NCI-H82 (cell line): ENCODE data around the gene DERL2.

Source experiments
- DNase-seq: peaks from one replicate; lab custom pipeline; 2025; lab: John Stamatoyannopoulos, UW

Gene DERL2

DNA sequence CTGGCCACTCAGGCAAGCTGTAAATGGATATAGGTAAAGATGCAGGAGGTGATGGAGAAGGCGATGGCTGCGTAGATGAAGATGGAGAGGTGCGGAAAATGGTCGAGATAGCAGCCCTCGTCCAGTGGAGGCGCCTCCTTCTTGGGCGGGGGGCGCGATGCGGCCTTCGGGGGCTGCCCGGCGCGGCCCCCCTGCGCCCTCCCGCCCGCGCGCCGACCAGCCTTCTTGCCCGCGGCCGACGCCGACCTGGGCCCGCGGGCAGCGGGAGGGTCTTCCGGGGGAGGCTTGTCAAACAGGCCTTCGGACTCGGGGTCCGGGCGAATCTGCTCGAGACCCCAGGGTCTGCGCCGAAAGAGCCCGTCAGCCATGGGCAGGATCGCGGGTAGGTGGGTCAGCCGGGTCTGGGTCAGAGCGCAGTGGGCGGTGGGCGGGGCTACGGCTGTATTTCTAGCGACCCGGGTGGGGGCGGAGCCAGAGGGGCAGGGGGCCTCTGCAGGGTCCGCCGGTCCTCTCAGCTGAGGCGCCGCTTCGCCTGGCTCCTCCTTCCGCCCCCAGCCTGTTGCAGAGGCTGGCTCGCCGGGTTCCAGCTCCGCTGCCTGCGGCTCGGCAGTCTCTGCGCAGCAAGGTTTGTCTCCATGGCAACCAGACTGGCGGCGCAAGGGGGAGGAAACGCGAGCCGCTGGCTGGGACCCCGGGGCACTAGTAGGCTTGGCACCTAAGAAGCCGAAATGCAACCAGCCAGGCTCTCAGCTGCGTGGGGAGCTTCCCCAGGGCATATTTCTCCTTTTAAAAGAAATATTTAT lies 14.8 kb upstream of the DERL2 start:
- DNase-seq: peak; percentile 97

- DNase-seq: no peak
These were observed 14.2 kb upstream of the DERL2 start for GRCh38 chr17:5500247-5500588.

- peak; percentile 54 for DNase-seq
These were observed 13.7 kb upstream of the DERL2 start for GRCh38 chr17:5499476-5500231.

- no peak for DNase-seq
These were observed 7.0 kb upstream of the DERL2 start for GRCh38 chr17:5492970-5493369.

- no peak for DNase-seq
These were observed 2.8 kb upstream of the DERL2 start for GRCh38 chr17:5488752-5489151.

DNA sequence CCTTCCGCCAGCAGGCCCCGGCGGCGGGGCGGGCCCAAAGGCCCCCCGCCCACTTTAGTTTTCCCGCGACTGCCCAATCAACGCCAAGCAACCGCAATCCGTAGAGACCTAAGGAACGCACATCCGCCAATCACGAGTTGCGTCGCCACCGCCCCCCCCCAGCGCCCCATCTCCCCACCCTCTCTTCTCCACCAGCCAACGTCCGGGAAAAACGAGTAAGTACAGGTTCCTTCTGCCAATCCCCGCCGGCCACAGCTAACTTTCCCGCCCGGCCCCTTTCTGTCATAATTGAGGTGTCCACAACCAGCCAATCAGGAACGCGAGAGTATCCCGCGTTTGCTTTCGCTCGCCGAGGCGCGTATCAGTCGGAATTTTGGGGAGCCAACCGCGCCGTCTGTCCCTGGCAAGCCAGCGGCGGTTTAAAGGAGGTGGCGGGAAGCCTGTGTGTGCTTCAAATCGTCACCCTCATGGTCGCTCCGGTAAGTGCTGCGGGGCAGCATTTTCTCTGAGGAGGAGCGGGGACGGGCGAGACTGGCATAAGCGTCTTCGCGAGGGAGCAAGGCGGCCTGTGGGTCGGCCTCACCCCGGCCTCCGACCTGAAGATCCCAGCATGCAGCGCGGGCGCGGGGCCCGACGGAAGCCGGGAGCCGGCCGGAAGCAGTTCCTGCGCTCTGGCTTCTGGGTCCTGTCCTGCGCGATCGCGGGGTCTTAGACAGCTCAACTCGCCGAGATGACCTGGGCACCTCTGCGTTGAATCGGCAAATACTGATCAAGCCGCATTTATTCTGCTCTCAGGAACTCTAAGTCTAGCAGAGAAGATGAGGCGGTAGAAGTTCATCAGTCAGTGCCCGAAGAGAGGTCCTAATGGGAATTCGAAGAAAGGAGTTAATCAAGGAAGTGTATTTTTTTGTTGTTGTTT lies 487 bp upstream of the DERL2 start, which contains the start of gene MIS12:
Gene MIS12, plus strand, starts transcription at position 361 of the 919 bp plus-strand sequence. CDS start 2,297 bp downstream, outside the sequence.
- peak; percentile 100 for DNase-seq

DNA sequence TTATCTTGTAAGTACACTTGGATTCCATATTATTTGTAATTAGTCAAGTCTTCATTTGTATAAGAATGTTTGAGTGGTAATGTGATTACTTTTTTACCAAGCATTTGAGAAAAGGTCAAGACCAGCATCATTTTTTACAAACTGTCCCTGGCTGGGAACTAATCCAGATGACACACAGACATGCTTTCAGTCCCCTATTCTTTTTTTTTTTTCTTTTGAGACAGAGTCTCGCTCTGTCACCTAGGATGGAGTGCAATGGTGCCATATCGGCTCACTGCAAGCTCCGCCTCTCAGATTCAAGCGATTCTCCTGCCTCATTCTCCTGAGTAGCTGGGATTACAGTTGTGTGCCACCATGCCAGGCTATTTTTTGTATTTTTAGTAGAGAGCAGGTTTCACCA lies 4.5 kb downstream of the DERL2 start:
- no peak for DNase-seq

DNA sequence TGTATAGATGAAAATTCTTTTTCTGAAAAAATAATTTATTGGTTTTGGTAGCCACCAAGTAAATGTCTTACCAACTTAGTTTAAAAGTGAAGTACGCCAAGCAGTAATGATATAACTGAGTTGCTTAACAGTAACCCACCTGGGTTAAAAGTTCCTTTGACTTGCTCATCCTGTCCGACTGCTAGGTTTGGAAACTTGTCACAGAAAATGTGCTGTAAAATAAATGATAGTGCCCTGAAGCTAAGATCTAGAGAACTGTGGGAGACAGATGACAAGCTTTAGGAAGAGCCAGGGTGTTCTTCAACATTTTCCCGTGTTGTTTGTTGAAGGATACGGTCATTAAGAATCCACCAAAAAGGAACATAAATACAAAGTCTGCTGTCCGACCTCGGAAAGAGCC lies 5.0 kb downstream of the DERL2 start:
- no peak for DNase-seq

DNA sequence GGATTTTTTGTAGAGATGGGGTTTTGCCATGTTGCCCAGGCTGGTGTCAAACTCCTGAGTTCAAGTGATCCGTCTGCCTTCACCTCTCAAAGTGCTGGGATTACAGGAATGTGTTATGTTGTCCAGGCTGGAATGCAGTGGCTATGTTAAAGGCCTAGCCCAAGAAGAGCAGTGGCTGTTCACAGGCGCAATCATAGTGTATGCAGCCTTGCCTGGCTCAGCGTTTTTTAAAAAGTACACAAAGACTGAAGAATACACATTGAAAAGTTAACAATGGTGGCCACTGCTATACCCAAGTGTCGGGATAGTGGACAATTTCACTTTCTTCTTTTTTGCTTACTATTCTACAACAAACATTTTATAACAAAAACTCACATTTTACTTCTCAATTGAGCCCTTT lies 7.0 kb downstream of the DERL2 start:
- no peak for DNase-seq

DNA sequence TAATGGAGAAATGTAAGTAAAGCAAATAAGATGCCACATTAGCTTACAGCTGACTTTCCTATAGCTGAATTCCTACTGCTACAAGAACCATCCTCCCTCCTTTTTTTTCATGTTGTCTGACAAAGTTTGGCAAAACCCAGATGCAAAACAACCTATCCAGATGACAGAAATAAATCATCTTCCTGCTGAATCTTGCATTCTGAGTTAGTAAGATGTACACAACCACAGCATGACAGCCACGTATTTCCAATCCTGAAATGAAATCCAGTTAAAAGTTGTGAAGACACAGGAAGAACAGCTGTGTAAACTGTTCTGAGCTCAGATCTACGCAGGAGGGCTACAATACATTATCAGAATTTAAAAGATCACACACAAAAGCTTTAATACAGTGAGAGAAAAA lies 12.1 kb downstream of the DERL2 start:
- DNase-seq: no peak

DNA sequence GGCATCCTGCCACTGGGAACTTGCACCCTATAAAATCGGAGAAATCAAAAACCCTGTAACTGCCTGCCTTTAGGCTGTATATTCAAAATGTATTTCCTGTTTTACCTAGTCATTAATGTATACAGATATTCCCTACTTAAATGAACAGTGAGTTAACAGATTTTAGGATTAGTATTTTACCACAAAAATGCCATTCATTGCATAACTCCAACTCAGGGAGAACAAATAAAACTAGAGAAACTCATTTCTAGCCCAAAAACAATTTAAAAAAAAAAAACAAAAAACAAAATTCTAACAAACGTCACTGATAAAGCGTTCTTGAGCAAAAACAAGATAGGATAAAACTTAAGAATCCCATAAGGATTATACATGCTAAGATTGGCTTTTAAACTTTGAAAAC lies 13.5 kb downstream of the DERL2 start:
- no peak for DNase-seq

GRCh38 chr17:5468075-5468473 lies 17.9 kb downstream of the DERL2 start:
- peak; percentile 38 for DNase-seq

GRCh38 chr17:5467416-5467815 lies 18.6 kb downstream of the DERL2 start:
- peak; percentile 16 for DNase-seq

DNA sequence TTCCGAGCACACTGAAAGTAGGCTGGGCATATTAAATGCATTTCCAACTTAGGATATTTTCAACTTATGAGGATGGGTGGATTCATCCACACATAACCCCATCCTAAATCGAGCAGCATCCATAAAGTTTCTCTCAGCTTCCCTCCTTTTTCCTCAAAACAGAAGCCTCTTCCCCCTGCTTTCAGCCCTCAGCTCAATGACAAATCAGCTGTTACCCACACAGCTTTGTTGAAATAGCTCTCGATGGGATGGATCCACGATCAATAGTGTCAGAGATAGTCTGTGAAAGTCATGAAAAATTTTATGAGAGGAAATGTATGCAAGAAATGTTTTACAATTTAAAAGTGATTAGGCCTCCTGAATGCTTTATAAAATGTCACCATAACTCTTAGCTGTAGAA lies 19.7 kb downstream of the DERL2 start:
- no peak for DNase-seq

DNA sequence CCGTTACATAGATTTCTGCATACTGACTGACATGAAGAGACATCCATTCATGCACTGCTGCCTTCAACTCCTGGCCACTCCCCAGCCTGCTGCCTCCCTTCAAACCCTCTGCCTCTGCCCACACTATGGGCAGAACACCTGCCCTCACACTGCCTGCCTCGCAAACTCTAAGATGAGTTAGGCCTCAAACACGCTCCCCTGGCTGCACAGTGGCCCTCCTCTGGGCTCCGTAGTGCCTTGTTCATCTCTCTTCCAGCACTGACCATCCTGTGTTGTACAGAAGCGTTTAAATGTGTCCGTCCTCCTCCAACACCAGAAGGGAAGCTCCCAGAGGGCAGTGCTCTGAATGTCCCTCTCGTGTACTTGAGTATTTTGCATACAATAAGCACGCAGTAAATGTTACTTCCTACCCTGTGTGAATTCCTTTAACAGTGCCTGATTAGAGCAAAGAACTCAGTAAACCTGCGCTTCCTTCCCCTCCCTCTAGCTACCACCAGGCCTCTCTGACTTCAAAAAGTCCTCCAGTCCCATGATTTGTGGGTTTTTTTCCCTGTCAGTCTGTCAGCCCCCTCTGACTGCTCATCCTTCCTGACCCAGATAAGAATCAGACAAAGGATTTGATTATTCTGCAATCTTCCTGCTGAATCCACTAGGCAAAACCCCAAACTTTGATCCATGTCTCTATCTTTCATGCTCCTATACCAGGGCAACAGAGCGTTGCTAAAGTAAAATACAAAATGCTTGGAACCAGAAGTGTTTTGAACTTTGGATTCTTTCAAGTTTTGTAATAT lies 21.1 kb downstream of the DERL2 start:
- no peak for DNase-seq

DNA sequence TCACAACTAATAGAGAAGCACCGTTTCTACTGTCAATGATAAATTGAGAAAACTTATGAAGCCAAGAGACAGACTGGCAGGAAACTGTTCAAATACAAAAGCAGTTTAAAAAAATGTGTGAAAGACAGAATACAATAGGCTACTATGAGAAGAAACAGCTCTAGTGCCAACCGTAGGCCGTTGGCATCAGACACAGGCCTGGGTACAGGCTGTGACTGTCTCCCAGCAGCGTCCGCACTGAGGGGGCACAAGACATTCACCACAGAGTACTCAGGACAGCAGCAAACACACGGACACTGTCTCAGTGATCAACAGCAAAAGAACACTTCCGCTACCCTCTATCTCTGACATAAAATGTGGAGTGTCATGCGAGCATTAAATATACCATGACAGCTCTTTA lies 39.2 kb downstream of the DERL2 start:
- DNase-seq: no peak

DNA sequence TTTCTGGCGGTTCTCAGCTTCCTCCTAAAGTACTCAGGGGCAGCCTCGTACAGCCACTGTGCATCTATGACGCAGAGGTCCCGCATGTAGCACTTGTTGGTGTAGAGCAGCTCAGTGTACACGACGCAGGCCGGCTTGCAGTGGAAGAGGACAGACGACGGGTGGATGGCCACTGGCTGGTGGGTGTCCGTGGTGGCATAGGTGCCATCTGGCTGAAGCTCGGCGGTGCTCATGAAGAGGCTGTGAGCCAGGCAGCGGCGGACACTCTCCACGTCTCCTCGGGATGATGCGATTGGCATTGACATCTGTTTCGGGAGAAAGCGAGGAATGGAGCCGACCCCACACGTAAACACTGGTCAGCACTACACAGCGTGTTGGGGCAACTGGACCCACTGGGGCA lies 41.8 kb downstream of the DERL2 start:
- no peak for DNase-seq

DNA sequence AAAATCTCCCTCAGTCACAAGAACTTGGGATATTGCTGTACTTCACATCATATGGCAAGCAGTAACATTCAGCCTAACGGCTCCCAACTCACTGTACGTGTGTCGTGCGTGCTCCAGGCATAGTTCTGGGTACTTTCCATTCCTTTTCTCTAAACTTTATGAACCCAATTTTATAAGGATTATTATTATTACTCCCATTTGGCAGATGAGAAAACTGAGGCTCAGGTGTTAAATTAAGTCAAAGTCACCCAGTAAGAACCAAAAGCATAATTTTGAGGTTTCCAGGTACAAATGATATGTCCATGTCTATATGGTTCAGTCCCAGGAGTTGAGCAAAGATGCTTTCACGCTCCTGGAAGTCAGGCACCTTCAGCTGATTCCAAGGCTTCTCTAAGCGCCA lies 42.2 kb downstream of the DERL2 start:
- no peak for DNase-seq

- DNase-seq: no peak
These were observed 46.6 kb downstream of the DERL2 start for GRCh38 chr17:5439446-5439764.

- peak; percentile 98 for DNase-seq
These were observed 47.1 kb downstream of the DERL2 start, which contains the start of gene C1QBP for GRCh38 chr17:5438716-5439445. C1QBP (minus strand) TSS chr17:5439155; CDS start chr17:5439073, 82 bp downstream.
